Nasal cavity respiratory epithelium epithelial cell of viscerocranial mucosa (primary cell): ENCODE results near the gene GMFB. TPM values are rescaled to one million over a fixed set of nuclear protein-coding genes. Genes with fewer than 3 reads are reported as not detected.

ENCODE experiments used
- total RNA-seq: library from RNA; depleted of rRNA; stranded (reverse); fragments of >200 nt; gene quantifications from 2 replicates; pipeline ENCODE4 v1.2.3, GENCODE V29; 2014

GMFB gene
- total RNA-seq: 72.3 and 83.4 TPM in 2 replicates

GRCh38 chr14:54488646-54489317 is at the start of gene GMFB:
TSS of gene GMFB (minus strand) at chr14:54488980. CDS start at chr14:54488927, 53 bp downstream.

GRCh38 chr14:54509546-54510501 is 21.0 kb upstream of the GMFB start, which contains the start of gene CGRRF1:
TSS of gene CGRRF1 (plus strand) at chr14:54509906. CDS start at chr14:54509960, 54 bp downstream.

GRCh38 chr14:54440873-54441868 is 47.6 kb downstream of the GMFB start, which contains the start of gene CNIH1:
TSS of gene CNIH1 (minus strand) at chr14:54441374. CDS start at chr14:54441327, 47 bp downstream.

Other genes starting within 250 kb of the GMFB start
- gene CDKN3, start 92.0 kb downstream of the GMFB start, total RNA-seq: 0.28 and 5.5 TPM in 2 replicates
- 59.5 and 99.9 TPM in 2 replicates for gene CNIH1, start 47.6 kb downstream of the GMFB start, total RNA-seq
- 11.3 and 31.1 TPM in 2 replicates for gene CGRRF1, start 20.9 kb upstream of the GMFB start, total RNA-seq
- 11.3 and 13.0 TPM in 2 replicates for gene SAMD4A, start 78.1 kb upstream of the GMFB start, total RNA-seq